DMS53 (cell line): ENCODE data around the gene AP2A2.

Experiments
- DNase-seq: peaks from one replicate; lab custom pipeline; 2025; lab: John Stamatoyannopoulos, UW

The AP2A2 gene

DNA sequence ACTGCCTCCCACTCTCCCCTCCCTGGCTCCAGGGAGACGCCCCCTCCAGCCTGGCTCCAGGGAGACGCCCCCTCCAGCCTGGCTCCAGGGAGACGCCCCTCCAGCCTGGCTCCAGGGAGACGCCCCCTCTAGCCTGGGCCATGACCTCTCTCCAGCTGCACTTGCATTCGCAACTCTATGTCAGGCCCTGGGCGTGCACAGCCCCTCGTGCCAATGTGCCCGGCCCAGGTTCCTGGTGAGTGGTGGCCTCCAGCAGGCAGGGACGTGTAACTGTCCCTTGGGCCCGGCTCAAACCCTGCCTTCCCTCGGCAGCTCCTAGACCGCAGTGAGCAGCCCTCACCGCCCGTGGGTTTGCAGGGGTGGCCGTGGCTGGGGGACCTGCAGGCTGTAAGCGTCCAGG, 104.0 kb downstream of the AP2A2 start:
- DNase-seq: peak; percentile 46

DNA sequence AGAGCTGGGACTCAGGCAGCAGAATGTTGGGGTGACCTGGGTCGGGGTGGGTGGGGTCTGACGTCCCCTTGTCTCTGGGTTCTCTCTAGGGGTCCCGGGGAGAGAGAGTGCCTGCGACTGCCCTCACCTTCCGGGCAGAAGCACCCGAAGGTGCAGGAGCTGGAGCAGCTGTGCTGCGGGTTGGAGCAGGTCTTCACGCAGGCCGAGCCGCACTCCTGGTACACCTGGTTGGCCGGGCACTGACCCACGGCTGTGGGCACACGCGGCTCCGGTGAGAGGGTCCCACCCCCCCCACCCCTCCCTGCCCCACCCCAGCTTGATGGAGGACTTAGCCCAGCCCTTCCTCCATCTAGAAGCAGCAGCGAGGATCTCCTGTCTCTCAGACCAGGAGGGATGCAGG, 104.4 kb downstream of the AP2A2 start:
- DNase-seq: no peak

DNA sequence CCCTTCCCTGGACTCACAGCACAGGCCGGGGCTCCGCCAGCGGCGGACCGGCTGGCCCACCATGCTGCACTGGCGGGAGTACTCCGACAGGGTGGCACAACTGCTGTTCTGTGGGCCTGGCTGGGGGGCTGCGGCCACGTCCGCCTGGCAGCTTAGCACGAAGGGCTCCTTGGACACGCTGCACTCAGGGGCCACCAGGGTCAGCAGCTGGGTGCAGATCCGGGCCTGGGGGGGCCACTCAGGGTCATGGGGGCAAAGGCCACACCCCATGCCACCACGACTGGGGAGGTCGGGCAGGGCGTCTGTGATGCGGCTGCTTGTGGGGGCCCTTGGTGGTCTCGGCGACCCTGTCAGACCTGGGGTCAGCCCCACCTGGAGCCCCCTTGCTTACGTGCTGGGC, 104.9 kb downstream of the AP2A2 start:
- DNase-seq: no peak

DNA sequence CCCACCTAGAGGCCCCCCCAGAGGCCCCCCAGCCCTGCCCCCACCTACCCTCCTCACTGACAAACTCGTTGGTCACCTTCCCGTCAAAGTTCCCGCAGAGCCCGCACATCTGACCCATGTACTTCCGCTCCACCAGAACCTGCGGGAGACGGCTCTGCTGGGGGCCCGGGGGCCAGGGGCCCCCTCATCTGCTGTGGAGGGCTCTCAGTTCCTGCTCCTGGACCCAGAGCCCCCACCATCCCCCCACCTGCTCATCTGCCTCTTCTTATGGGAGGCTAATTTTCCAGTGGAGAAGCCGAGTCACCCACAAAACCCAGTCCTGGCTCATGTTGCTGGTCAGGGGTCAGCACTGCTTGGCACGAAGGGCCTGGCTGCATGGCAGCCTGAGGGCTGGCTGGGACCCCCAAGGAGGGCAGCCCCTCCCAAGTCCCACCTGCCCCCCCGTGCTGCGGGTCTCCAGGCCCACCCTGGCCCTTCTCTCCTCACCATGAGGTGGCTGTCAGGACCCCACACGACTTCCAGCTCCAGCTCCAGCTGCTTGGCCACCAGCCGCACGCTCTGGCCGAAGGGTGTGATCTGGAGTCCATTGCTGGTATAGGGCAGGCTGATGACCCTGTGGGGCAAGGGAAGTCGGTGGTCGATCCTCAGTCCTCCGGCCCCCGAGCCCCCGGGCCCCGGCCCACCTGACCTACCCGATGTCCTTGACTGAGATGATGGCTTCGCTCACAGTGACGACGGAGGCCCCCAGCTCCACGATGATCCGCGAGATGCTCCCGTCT, 105.6 kb downstream of the AP2A2 start:
- no peak for DNase-seq

DNA sequence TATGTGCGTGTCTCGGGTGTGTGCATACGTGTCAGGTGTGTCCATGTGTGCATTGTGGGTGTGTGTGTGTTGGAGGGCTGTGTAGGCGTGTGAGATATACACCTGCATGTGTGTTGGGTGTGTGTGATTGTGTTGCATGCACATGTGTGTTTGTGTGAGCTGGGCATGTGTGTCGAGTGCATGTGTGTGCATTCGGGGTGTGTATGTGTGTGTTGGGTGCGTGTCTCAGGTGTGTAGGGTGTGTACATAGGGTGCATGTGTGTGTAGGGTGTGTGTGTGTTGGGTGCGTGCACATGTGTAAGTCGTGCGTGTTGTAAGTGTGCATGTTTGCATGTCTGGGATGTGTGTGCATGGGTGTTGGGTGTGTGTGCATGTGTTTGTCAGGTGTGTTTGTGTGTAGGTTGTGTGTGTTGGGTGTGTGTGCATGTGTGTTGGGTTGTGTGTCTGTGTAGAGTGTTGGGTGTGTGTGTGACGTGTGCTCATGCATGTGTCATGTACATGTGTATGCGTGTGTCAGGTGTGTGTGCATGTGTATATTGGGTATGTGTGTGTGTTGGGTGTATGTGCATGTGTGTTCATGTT, 106.7 kb downstream of the AP2A2 start:
- no peak for DNase-seq

DNA sequence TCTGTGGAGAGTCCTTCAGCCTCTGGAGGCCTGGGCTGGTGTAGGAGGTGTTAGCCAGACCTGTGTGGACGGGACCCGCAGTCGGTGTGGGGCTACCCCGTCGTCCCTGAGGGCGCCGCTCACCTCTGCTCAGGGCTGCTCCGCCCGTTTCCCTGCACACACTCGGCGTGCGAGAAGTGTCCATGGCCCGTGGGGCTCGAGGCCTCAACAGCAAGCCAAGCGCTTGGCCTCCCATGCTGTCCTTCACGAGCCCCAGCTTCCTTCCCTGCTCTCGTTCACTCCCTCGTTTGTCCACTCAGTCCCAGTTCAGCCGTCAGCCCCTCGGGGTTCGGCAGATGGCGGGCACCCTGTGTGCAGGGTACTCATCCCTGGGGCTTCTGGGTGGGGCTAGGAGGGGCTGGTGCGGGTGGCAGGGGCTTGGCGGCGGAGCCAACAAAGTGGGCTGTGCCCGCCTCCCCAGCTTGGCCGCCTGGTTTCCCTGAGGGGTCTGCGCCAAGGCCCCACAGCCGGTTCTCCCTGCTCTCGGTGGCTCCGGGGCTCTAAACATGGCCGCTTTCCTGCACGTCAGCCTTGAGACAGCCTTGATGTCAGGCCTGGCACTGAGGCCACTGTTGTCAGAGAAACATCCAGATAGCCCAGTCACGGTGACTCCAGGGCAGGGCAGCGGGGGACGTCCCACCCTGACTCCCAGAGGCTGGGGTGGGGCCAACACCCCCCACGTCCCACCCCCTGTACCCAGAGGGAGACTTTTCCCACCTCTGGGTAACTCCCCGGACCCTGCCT, 107.5 kb downstream of the AP2A2 start:
- no peak for DNase-seq

DNA sequence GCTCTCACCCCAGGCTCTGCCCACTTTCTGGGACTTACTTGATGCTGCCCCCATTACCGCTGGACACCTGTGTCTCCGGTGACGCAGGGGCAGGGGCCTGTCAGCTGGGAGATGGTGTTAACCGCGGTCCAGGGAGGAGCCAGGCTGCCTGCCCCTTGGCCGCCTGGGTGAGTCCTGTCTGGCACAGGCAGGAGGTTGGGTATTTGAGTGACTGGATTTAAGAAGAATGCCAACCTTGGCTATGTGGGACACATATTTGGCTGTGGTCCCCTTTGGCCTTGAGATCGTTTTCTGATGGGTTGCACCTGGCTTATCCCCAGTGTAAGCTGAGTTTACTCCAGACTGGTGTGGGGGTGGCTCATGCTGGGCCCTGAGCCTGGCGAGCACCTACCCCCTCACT, 108.3 kb downstream of the AP2A2 start:
- no peak for DNase-seq

DNA sequence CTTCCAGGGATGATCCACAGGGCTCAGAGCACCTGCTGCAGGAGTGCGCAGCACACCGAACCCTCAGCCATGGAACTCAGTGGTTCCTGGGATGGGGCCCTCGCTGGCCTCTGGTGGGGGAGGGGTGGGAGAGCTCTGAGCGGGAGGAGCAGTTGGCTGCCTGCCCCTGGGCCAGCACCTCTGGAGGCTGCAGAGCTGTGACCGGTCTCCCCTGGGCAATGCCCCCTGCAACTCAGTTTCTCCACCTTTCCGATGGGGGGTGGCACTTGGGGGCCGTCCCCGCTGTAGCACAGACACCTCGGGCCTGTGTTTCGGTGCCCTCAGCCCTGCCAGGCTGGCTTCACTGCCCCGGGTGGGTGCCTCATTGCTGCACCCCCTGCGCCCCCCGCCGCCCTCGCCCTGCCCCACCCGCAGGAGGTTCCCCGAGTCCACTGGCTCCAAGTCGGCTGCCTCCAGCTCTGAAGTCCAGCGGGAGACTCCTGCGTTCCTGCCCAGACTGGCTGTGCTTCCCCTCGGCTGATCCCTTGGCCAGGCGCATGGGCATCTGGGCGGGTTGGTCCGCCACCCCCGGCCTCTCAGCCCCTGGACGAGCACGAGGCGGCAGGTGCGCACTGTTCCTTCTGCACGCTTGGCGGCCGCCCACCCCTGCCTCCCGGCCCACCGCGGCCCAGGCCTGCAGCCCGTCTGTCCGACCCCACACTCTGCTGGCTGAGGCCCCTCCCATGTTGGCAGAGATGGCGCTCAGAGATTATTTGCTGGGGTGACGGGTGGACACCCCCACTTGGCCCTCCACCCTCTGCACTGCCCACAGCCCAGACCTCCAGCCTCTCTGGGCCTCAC, 109.0 kb downstream of the AP2A2 start:
- peak; percentile 40 for DNase-seq

DNA sequence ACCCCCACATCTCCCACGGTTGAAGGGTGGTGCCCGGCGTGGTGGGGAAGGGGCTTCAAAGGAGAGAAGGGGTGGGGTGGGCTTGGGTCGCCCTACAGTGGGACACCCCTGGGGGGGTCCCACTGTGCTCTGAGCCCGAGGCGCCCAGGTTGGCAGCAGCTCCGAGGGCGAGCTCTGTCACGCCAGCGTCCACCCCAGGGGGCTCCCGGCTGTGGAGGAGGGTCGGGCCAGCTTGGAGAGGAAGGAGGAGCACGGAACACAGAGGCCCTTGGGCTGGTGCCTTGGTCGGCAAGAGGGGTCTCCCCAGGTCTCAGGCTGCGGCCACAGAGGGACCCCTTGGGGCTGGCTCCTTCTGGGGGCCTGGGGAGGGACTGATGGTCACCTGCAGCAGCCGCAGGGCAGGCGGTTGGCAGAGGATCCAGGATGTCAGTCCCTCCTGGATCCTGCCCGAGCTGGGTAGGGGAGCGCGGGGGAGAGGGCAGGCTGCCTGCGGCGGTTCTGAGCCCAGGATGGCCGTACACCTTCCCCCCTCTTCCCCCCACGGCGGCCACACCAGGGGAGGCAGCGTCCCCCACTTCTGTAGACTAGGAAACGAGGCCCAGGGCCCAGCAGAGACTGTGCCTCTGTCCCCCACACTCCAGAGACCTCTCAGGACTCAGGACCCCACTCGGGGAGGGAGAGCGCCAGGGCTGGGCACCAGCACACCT, 110.1 kb downstream of the AP2A2 start:
- DNase-seq: no peak

DNA sequence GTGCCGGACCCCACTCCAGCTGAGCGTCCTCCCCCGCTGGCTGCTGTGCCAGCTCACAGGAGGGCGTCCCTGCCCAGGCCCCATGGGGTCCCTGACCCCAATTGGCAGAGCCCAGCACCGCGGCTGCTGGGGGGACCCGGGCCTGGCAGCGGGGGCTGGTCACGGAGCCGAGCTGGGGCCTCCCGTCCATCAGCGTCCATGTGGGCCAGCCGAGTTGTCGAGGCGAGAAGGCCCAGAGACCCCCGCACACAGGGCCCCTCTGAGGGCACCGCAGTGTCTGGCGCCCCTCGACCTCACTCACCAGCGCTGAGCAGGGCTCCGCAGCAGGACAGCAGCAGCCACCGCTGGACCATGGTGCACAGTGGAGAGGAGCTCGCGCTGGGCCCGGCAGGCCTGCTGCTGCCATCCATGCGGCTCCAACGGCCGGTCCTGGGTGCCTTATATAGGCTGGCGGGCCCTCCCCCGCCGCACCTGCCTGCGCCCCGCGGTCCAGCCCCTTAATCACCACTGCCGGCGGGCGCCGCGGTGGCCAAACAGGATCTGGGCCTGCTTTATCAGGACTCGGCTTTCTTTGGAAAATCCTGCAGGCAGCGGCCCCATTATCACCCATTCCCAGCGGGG, 110.7 kb downstream of the AP2A2 start, which contains the start of gene MUC6:
TSS of gene MUC6 (minus strand) at position 416 of the 621 bp plus-strand sequence. CDS start at position 353, 63 bp downstream.
- DNase-seq: peak; percentile 73

DNA sequence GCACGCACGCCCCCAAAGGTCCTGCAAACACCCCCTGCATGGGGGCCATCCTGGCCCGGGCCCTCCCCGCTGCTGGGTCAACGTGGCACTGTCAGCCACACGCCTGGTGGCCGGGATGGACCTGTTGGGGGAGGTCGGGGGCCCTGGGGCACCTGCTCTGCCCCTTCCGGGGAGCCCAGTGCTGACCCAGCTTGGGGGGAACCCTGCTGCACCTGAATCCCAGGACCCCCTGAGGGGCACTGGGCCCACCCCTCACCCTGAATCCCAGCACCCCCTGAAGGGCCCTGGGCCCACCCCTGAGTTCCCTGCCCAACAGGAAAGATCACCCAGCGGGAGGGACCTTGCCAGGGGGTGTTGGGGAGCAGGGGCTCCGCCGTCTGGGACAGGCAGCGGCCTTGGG, 111.3 kb downstream of the AP2A2 start:
- DNase-seq: no peak

DNA sequence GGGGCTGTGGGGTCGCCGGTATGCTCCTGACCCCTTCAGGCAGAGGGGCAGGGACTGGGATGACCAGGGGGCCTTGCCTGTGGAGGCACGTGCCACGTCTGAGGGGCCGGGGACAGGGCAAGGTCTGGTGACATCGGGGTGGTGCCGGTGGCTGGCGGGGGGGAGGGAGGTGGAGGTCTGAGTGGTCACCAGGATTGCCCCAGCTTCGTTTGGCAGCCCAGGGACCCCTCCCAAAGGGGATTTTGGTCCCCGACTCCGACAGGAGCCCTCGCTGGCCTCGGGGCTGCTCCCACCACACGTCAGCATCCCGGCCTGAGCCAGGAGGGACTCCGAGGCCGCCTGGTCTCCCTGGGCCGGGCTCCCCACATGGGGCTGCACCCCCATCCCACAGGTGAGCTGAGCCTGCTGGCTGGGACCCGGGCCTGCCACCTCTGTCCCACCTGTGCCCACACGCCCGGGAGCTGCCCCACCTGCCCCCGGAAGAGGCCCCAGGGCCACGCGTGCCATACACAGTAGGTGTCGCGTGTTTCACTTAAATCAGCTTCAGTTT, 111.9 kb downstream of the AP2A2 start:
- DNase-seq: no peak

DNA sequence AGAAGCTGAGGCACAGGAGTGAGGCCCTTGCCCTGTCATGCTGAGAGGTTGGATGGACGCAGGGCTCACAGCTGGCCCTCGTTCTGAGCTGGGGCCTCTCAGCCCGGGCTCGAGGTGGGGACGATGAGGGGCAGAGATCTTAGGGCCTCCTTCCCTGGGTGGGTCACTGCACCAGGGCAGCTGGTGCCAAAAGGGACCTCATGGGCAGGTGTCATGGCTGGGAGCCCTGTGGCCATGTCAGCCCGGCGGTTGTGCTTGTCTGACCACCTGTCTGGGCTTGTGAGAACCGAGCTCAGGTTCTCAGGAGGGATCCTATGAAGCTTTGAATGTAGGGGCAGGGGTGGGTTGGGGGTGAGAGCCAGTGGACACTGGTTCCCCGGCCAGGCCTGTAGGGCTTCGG, 112.7 kb downstream of the AP2A2 start:
- DNase-seq: no peak

DNA sequence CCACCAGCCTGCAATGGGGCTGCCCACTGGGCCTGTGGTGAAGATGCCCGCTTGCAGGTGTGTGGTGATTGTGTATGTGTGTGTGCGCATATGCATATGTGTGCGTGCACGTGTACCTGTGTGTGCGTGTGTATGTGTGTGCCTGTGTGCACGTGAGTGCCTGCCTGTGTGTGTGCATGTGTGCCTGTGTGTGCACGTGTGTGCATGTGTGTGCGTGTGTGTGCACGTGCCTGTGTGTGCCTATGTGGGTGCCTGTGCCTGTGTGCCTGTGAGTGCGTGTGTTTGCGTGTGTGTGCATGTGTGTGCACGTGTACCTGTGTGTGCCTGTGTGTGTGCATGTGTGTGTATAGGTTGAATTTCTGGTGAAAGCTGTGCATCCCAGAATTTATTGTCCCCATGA, 113.3 kb downstream of the AP2A2 start:
- no peak for DNase-seq

DNA sequence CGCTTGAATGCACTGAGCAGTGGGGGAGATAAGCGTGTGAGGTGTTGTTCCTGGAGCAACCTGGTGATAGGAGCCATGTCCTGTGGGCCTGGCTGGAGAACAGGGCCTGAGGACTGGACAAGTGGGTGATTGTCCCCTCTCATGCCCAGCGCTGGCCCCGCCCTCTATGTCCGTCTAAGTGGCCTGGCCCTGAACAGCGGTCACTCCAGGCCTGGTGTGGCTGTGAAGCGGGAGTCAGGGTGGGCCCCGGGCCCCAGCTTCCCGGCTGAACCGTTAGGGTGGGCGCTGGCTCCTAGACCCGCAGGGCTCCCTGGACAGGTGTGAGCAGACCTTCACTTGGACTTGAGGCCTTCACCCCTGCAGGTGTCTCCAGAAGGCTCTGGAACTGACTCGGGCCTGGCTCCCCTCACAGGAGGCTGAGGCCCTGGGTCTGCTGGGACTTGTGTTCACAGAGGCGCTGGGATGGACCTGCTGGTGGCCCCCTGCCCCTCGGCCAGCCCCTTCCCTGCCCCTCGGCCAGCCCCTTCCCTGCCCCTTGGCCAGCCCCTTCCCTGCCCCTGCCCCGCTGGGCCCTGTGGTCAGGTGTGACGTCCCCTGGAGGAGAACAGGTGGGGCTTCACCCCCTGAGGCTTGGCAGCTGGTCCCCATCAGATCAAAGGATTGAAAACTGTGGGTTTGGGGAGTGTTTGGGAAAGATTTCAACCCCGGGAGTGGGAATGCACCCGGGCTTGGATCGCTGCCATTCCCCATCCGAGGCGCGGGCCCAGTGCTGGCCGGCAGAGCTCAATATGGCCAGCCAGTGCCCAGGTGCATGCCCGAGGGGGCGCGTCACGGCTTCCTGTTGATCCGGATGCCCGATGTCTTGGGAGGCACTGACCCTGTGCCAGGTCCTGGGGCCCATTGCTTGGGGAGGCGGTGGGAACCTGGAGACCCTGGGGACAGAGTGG, 114.1 kb downstream of the AP2A2 start:
- no peak for DNase-seq

DNA sequence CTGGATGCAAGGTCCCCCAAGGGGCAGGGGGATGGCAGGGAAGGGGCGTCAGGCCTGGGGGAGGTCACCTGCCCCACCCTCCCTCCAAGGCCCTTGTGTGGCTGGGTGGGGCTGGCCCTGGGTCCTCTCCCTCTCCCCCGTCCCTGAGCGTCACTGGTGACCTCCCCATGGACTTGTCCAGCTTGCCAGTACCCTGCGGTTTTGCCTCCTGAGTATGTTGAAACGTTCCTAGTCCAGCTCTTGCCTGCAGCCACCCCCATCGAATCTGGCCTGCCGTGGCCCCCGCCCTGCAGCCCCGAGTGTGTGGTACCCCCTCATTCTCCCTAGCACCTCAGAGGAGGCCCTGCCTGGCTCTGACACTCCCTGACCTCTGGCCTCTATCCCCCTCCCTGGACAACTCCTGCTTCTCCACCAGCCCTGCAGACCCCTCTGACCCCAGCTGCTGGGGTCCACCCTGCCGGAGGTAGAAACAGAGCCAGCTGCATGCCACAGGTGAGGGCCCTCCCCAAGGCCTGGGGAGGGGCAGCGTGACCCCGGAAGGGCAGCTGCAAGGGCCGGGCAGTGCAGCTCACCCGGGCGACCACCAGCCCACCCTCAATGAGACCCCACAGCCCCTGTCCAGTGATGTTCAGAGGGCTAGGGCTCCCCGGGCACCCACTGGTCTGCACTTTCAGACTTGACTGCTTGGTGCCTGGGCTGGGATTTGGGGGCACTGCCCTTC, 114.9 kb downstream of the AP2A2 start:
- DNase-seq: no peak

DNA sequence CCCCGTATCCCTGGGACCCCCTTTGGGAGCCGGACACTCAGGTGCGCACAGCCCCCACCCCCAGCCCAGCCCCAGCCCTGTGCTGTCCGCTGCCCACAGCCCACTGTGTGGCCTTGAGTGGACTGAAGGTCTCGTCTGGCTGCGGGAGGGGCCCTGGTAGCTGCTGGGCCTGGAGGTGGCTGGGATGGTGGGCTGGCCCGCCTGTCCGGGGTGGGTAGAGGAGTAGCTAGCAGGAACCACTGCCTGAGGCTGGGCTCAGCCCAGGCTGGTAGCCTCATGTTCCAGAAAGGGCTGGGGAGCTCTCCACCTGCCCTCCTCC, 115.4 kb downstream of the AP2A2 start:
- DNase-seq: no peak

DNA sequence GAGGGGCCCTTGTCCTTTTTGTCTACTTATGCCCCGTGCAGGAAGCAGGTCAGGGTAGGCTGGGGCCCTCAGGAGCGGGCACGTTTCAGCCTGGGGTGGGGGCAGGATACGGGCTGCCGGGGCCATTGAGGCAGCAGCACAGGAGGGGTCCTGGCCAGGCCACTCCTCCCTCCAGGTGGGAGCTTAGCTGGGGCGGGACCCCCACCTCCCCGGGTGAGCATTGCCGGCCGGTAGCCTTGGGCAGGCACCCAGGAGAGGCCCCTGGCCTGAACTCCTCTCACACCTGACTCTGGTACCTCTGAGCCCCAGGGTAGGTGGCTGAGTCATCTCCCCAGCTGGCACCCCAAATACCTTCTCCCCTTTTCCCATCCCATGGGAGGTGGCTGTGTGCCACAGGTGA, 115.8 kb downstream of the AP2A2 start:
- DNase-seq: no peak
